ENCODE results near the gene SUPT6H. TPM values are rescaled to one million over a fixed set of nuclear protein-coding genes. Genes with fewer than 3 reads are reported as not detected.

The SUPT6H gene
- total and polyA plus RNA-seq, 9 of the 15 experiments (the other 6 are each of a cell fraction or from before 2014, with no cell fraction given): 1.7 to 77.7 (median 49.2) TPM

DNA sequence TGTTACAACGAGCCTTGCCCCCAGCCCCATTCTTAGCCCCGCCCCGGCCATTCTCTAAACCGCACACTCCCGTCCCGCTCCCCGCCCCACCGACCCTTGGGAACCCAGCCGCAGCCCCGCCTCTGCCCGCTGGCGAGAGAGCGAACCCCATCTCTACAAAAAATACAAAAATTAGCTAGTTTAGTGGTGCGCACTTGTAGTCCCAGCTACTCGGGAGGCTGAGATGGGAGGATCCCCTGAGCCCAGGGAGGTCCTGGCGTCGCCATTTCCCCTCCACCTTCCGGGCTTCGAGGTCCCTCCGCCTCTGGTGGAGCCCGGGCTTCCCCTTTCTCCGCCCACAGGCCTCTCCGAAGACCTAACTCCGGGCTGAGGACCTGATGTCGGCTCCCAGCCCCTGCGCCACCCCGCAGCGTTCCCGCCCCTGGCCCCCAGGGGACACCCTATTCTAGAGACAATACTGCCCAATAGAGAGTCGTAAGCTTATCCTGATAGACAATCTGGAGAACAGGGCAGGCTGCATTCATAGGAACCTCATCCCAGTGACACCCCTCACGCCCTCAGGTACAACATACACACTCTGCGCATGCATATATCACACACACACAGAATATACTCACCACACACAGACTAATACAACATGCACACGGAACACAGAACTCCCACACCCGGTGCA, 50.2 kb downstream of the SUPT6H start (continued):
- TF ChIP-seq NFRKB (IDR thresholded peaks at IDR 0.05; ENCODE audit: low read depth): peak; percentile 49
- no peak for TF ChIP-seq ZNF274 (IDR thresholded peaks at IDR 0.05; ENCODE audit: borderline replicate concordance, low read depth, low read length)
- TF ChIP-seq MAZ (CRISPR knock-in tag; conservative IDR thresholded peaks at IDR 0.05 in 1 of 2, IDR thresholded peaks at IDR 0.05 in 1 of 2): peak; percentile 6 to 67; a peak in 2 of 4 replicates
- TF ChIP-seq, protein P1, sequence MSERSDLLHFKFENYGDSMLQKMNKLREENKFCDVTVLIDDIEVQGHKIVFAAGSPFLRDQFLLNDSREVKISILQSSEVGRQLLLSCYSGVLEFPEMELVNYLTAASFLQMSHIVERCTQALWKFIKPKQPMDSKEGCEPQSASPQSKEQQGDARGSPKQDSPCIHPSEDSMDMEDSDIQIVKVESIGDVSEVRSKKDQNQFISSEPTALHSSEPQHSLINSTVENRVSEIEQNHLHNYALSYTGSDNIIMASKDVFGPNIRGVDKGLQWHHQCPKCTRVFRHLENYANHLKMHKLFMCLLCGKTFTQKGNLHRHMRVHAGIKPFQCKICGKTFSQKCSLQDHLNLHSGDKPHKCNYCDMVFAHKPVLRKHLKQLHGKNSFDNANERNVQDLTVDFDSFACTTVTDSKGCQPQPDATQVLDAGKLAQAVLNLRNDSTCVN (CRISPR knock-in tag; IDR thresholded peaks at IDR 0.05): peak; percentile 66; the same call in 1 of the 2 replicates
- TF ChIP-seq HDAC1 (IDR thresholded peaks at IDR 0.05): peak in 1 of 2 experiments; percentile 57; a peak in 1 of 4 replicates
- no peak for TF ChIP-seq SRF (CRISPR knock-in tag; IDR thresholded peaks at IDR 0.05)
- no peak for TF ChIP-seq ZNF224 (CRISPR knock-in tag; IDR thresholded peaks at IDR 0.05)
- no peak for TF ChIP-seq ZNF830 (CRISPR knock-in tag; IDR thresholded peaks at IDR 0.05)
- TF ChIP-seq MTF1 (CRISPR knock-in tag; IDR thresholded peaks at IDR 0.05; ENCODE audit: borderline replicate concordance): no peak
- TF ChIP-seq ZNF212 (CRISPR knock-in tag; IDR thresholded peaks at IDR 0.05): no peak
- peak; percentile 17; the same call in 1 of the 2 replicates for TF ChIP-seq MYNN (IDR thresholded peaks at IDR 0.05)
- no peak for TF ChIP-seq MYNN (CRISPR knock-in tag; IDR thresholded peaks at IDR 0.05)
- TF ChIP-seq ZFX (CRISPR knock-in tag; IDR thresholded peaks at IDR 0.05): no peak
- 0 out of 2 replicates have a peak, but pooled peaks have one; percentile 22 for TF ChIP-seq GABPA (tag; conservative IDR thresholded peaks at IDR 0.05; ENCODE audit: low read depth)
- TF ChIP-seq BRF1 (IDR thresholded peaks at IDR 0.05; ENCODE audit: borderline replicate concordance, extremely low read depth, insufficient read length): no peak
- peak; percentile 63; the same call in 1 of the 2 replicates for TF ChIP-seq SMARCA5 (IDR thresholded peaks at IDR 0.05)
- TF ChIP-seq SRSF1 (IDR thresholded peaks at IDR 0.05; ENCODE audit: low read depth, low read length): no peak
- peak; percentile 64 for TF ChIP-seq POLR2G (IDR thresholded peaks at IDR 0.05; ENCODE audit: low read depth, low read length)
- no peak for TF ChIP-seq FOSL1 (tag; conservative IDR thresholded peaks at IDR 0.05)
- no peak for TF ChIP-seq NUFIP1 (IDR thresholded peaks at IDR 0.05; ENCODE audit: partially characterized antibody)
- TF ChIP-seq RAD21 (CRISPR knock-in tag; conservative IDR thresholded peaks at IDR 0.05 in 1 of 2, IDR thresholded peaks at IDR 0.05 in 1 of 2): no peak
- peak; percentile 42; the same call in 1 of the 2 replicates for TF ChIP-seq ZNF766 (CRISPR knock-in tag; conservative IDR thresholded peaks at IDR 0.05)
- TF ChIP-seq ZNF583 (CRISPR knock-in tag; IDR thresholded peaks at IDR 0.05): no peak
- TF ChIP-seq NEUROD1 (IDR thresholded peaks at IDR 0.05; ENCODE audit: borderline replicate concordance, low read depth, low read length, partially characterized antibody): peak; percentile 21
- TF ChIP-seq, protein P2, sequence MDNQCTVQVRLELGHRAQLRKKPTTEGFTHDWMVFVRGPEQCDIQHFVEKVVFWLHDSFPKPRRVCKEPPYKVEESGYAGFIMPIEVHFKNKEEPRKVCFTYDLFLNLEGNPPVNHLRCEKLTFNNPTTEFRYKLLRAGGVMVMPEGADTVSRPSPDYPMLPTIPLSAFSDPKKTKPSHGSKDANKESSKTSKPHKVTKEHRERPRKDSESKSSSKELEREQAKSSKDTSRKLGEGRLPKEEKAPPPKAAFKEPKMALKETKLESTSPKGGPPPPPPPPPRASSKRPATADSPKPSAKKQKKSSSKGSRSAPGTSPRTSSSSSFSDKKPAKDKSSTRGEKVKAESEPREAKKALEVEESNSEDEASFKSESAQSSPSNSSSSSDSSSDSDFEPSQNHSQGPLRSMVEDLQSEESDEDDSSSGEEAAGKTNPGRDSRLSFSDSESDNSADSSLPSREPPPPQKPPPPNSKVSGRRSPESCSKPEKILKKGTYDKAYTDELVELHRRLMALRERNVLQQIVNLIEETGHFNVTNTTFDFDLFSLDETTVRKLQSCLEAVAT (IDR thresholded peaks at IDR 0.05): 0 out of 4 replicates have a peak, but pooled peaks of 1 of the 2 experiments have one; percentile 55

Data from K562 (cell line).